Urothelium cell line (cell line): ENCODE measurements around the gene TAS2R41.
A peak's percentile ranks its signal among the peaks of the same experiment; 100 is the strongest.

Experiments used
- DNase-seq: peaks from one replicate; pipeline ENCODE4 v3.0.0; 2011; ENCODE audit warnings: low spot score, mixed read lengths
- FAIRE-seq: peaks from 2 replicates; lab custom pipeline; 2011; peaks lifted over from hg19 to GRCh38; lab: Jason Lieb, UNC

The TAS2R41 gene

GRCh38 chr7:143477501-143478150 lies at the start of gene TAS2R41:
TAS2R41 (plus strand) TSS chr7:143477873; CDS start chr7:143477873, 0 bp downstream.
- FAIRE-seq (no peak), DNase-seq (no peak)

GRCh38 chr7:143429770-143430698 lies 47.6 kb upstream of the TAS2R41 start:
- DNase-seq, result no peak

GRCh38 chr7:143431109-143431508 lies 46.6 kb upstream of the TAS2R41 start:
- FAIRE-seq (no peak), DNase-seq (no peak)

More at GRCh38 chr7:143429770-143430698, 47.6 kb upstream of the TAS2R41 start:
- FAIRE-seq, result no peak

- no peak for DNase-seq
- no peak for FAIRE-seq
These were observed 43.9 kb upstream of the TAS2R41 start for GRCh38 chr7:143433759-143434158.

- no peak for FAIRE-seq
- DNase-seq, result peak; percentile 23
These were observed 43.0 kb upstream of the TAS2R41 start for GRCh38 chr7:143434660-143435059.

GRCh38 chr7:143435266-143435665 lies 42.4 kb upstream of the TAS2R41 start:
- FAIRE-seq, result no peak
- DNase-seq, result no peak

- FAIRE-seq (no peak), DNase-seq (no peak)
These were observed 41.2 kb upstream of the TAS2R41 start for GRCh38 chr7:143436325-143436946.

- no peak for FAIRE-seq
These were observed 40.1 kb upstream of the TAS2R41 start for GRCh38 chr7:143437578-143437977.

GRCh38 chr7:143439866-143440265 lies 37.8 kb upstream of the TAS2R41 start:
- FAIRE-seq, result no peak
- no peak for DNase-seq

More at GRCh38 chr7:143437578-143437977, 40.1 kb upstream of the TAS2R41 start:
- no peak for DNase-seq

- no peak for FAIRE-seq
These were observed 34.5 kb upstream of the TAS2R41 start, which contains the start of gene TAS2R60 for GRCh38 chr7:143443153-143443552. TAS2R60 (plus strand) TSS chr7:143443453; CDS start chr7:143443453, 0 bp downstream.

GRCh38 chr7:143444063-143444782 lies 33.5 kb upstream of the TAS2R41 start:
- DNase-seq (no peak), FAIRE-seq (no peak)

More at GRCh38 chr7:143443153-143443552, 34.5 kb upstream of the TAS2R41 start, which contains the start of gene TAS2R60:
- no peak for DNase-seq

- FAIRE-seq (no peak), DNase-seq (no peak)
These were observed 32.9 kb upstream of the TAS2R41 start for GRCh38 chr7:143444785-143445184.

- FAIRE-seq, result no peak
- no peak for DNase-seq
These were observed 30.2 kb upstream of the TAS2R41 start for GRCh38 chr7:143447466-143447865.

- FAIRE-seq (no peak), DNase-seq (no peak)
These were observed 29.2 kb upstream of the TAS2R41 start for GRCh38 chr7:143448429-143448828.

GRCh38 chr7:143449793-143450192 lies 27.9 kb upstream of the TAS2R41 start:
- no peak for FAIRE-seq
- DNase-seq, result no peak

- FAIRE-seq (no peak), DNase-seq (no peak)
These were observed 26.6 kb upstream of the TAS2R41 start for GRCh38 chr7:143451122-143451521.

GRCh38 chr7:143451746-143452145 lies 25.9 kb upstream of the TAS2R41 start:
- DNase-seq, result no peak
- FAIRE-seq, result no peak

GRCh38 chr7:143452495-143452894 lies 25.2 kb upstream of the TAS2R41 start:
- DNase-seq (no peak), FAIRE-seq (no peak)

- no peak for DNase-seq
- no peak for FAIRE-seq
These were observed 23.5 kb upstream of the TAS2R41 start for GRCh38 chr7:143454091-143454680.

GRCh38 chr7:143455491-143455890 lies 22.2 kb upstream of the TAS2R41 start:
- DNase-seq (no peak), FAIRE-seq (no peak)
